Measurements from ENCODE around the gene FYCO1.

FYCO1 gene

DNA sequence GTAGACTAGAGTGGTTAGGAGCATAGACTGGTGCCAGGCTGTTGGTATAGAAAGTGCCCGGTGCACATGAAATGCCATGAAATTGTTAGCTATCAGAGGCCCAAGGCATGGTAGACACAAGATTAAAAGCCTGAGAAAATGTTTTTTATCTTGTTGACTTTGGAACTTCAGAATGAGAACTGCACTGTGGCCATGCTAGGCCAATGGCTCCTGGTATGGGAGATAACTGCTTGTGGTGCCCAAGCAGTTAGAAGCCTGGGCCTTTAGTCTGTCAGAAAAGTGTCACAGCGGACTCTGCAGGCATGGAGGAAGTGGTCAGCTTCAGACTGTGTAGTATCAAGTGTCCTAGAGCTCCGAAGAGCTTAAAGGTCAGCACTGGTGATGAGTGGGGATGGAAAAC lies 11.9 kb downstream of the FYCO1 start:
- H3K9me3 Mint-ChIP-seq: no peaks in the 10 kb centered on the region
- no peak overlapping the region for H3K27ac Mint-ChIP-seq
- no peak overlapping the region for H3K4me3 Mint-ChIP-seq
- H3K27me3 Mint-ChIP-seq (ENCODE audit: low read depth, poor library complexity): no peaks in the 10 kb centered on the region
- peaks cover 22% of the 10 kb centered on the region for H3K36me3 Mint-ChIP-seq (ENCODE audit: low read depth)
- no peak for DNase-seq
- peaks cover 23% of the 10 kb centered on the region for H3K4me1 Mint-ChIP-seq
- TF ChIP-seq, protein P1, sequence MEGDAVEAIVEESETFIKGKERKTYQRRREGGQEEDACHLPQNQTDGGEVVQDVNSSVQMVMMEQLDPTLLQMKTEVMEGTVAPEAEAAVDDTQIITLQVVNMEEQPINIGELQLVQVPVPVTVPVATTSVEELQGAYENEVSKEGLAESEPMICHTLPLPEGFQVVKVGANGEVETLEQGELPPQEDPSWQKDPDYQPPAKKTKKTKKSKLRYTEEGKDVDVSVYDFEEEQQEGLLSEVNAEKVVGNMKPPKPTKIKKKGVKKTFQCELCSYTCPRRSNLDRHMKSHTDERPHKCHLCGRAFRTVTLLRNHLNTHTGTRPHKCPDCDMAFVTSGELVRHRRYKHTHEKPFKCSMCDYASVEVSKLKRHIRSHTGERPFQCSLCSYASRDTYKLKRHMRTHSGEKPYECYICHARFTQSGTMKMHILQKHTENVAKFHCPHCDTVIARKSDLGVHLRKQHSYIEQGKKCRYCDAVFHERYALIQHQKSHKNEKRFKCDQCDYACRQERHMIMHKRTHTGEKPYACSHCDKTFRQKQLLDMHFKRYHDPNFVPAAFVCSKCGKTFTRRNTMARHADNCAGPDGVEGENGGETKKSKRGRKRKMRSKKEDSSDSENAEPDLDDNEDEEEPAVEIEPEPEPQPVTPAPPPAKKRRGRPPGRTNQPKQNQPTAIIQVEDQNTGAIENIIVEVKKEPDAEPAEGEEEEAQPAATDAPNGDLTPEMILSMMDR (IDR thresholded peaks at IDR 0.05): no peak

DNA sequence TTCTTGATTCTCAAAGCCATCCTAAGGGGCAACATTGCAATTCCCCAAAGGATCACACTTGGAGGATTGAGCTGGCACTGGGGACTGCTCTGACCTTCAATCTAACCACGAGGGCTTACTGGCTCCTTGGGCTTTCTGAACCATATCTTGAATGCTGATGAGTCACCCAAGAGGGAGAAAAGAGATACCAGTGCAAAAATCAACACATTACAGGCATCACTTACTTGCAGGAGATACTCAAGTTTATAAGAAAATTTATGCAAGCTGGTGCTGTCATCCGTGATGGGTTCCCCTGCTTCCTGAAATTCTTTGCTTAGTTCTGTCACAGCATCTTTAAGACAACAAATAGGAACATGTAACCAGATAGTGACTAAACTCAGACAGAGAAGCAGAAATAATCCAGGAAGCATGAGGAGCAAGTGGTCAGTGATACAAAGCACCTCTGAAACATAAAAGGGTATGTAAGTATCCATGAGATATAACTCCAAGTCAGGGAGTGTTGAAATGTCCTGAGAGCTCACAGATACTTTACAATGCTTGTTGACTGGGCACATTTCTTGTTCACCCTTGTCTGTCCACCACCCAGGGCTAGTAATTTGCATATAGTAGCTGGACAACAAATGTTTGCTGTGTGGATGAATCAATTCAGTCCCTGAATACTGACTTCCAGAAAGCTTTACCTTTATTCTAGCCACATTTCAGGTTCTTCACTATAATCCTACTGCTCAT lies 14.1 kb downstream of the FYCO1 start:
- Mint-ChIP-seq H3K27ac (no peak overlapping the region), H3K4me3 (no peak overlapping the region), H3K9me3 (no peaks in the 10 kb centered on the region), H3K36me3 (ENCODE audit: low read depth) (peaks cover 39% of the 10 kb centered on the region), H3K4me1 (no peaks in the 10 kb centered on the region), H3K27me3 (ENCODE audit: low read depth, poor library complexity) (no peaks in the 10 kb centered on the region)
- TF ChIP-seq, protein P1 (IDR thresholded peaks at IDR 0.05): no peak
- no peak for DNase-seq

DNA sequence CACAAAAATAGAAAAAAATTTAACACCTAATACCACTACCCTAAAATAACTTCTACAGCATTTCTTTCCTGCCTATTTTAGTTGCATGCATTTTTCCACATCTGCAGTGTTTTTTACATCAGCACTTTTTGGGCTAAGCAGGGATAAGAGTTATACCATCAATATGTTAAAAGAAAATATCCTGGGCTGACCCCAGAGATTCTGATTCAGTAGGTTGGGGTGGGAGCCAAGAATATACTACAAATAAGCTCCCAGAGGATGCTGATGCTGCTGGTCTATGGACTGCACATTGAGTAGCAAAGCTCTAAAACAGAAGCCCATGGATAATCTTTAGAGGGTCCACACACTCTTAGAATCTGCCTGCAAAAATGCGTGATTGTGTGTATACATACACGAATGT lies 14.8 kb downstream of the FYCO1 start:
- H3K27ac Mint-ChIP-seq: no peak overlapping the region
- H3K36me3 Mint-ChIP-seq (ENCODE audit: low read depth): peaks cover 39% of the 10 kb centered on the region
- no peak overlapping the region for H3K4me3 Mint-ChIP-seq
- TF ChIP-seq, protein P1 (IDR thresholded peaks at IDR 0.05): no peak
- no peaks in the 10 kb centered on the region for H3K4me1 Mint-ChIP-seq
- H3K9me3 Mint-ChIP-seq: no peaks in the 10 kb centered on the region
- H3K27me3 Mint-ChIP-seq (ENCODE audit: low read depth, poor library complexity): no peaks in the 10 kb centered on the region
- DNase-seq: no peak

DNA sequence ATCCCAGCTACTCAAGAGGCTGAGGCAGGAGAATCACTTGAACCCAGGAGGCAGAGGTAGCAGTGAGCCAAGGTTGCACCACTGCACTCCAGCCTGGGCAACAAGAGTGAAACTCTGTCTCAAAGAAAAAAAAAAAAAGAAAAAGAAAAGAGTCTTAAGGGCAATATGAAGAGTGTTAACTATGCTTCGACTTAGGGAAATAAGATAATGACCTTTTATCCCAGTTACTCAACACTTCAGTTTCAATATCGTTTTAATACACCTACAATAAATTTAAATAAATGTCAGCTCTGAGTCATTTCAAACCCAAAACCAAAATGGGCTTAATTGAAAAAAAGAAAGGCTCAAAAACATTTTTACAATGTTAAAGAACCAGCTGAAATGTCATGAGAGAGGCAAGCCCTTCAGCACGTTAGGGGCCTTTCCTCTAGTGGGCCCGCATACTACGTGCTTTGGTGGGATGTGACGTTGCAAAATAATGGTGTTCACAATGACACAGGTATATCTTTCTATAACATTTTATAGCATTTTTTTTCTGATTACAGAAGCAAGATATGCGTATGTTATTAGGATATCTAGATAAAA lies 15.3 kb downstream of the FYCO1 start:
- Mint-ChIP-seq H3K4me1 (no peaks in the 10 kb centered on the region), H3K27ac (no peak overlapping the region), H3K4me3 (no peak overlapping the region), H3K9me3 (no peaks in the 10 kb centered on the region), H3K36me3 (ENCODE audit: low read depth) (peaks cover 39% of the 10 kb centered on the region), H3K27me3 (ENCODE audit: low read depth, poor library complexity) (no peaks in the 10 kb centered on the region)
- TF ChIP-seq, protein P1 (IDR thresholded peaks at IDR 0.05): no peak
- DNase-seq: no peak

DNA sequence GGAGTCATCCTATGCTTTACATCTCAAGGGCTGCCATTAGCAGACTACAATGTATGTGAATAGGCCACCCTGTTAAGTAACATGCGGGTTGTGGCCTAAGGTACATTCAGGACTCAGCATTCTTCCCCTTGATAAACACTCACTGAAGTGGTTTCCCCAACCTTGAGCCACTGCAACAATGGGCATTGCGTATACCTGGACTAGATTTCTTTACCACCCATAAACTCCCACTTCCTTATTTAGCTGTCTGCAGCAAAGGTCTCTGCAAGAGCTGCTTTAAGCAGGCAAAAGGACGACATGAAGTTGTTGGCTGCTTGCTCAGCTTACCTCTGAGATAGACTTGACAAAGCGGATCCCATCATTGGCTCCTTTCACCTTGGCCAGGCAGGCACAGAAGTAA lies 16.2 kb downstream of the FYCO1 start:
- TF ChIP-seq, protein P1 (IDR thresholded peaks at IDR 0.05): no peak
- DNase-seq: no peak
- peaks cover 39% of the 10 kb centered on the region for H3K36me3 Mint-ChIP-seq (ENCODE audit: low read depth)
- H3K4me1 Mint-ChIP-seq: no peaks in the 10 kb centered on the region
- H3K27me3 Mint-ChIP-seq (ENCODE audit: low read depth, poor library complexity): no peaks in the 10 kb centered on the region
- H3K27ac Mint-ChIP-seq: no peak overlapping the region
- no peaks in the 10 kb centered on the region for H3K9me3 Mint-ChIP-seq
- H3K4me3 Mint-ChIP-seq: no peak overlapping the region

All from nephron progenitor cell (in vitro differentiated cells).